GM18868 (cell line): Measurements from ENCODE around the gene ZFP82.

Experiments
- ATAC-seq: cut with Tn5 transposase; IDR thresholded peaks from one replicate; pipeline ENCODE4 v1.9.1; 2021; ENCODE audit warnings: mild to moderate bottlenecking, moderate library complexity; ENCODE audit not compliant: unreplicated experiment

Gene ZFP82

DNA sequence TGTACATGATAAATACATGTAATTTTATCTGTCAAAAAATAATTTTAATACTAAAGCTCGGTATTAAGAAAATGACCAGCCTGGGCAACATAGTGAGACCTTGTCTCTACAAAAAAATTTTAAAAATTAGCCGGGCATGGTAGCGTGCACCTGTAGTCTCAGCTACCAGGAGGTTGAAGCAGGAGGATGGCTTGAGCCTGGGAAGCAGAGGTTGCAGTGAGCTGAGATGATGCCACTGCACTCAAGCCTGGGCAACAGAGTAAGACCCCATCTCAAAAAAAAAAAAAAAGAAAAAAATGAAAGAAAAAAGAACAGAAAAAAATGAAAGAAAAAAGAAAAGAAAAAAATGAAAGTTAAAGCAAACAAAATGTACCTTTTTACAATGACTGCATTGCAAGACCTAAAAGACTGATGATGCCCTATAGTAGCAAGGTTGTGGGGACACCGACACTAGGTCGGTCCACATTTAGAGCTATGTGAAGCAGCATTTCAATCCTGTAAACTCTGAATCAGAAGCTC, 44.7 kb downstream of the ZFP82 start:
- ATAC-seq, result no peak

DNA sequence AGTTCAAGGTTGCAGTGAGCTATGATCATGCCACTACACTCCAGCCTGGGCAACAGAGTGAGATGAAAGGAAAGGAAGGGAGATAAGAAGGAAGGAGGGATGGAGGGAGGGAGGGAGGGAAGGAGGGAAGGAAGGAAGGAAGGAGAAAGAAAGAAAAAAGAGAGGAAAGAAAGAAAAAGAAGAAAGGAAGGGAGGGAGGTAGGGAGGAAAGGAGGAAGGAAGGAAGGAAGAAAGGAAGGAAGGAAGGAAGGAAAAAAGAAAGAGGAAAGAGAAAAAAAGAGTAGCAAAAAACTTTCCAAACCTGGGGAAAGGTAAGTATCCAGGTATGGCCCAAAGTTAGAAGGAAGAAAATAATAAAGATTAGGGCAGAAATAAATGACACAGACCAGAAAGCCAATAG, 46.6 kb downstream of the ZFP82 start:
- no peak for ATAC-seq

DNA sequence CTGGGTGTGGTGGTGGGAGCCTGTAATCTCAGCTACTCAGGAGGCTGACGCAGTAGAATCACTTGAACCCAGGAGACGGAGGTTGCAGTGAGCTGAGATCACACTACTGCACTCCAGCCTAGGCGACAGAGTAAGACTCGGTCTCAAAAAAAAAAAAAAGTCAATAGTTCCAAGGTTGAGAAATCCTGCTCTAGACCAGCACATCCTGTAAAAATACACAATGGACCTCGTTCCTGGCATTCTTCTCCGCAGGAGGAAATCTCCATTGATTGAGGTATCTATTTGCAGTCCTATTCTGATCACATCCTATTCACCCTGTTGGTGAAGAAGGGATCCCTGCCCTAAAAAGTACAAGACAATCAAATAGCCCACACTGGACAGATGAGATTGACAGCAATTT, 54.6 kb downstream of the ZFP82 start:
- no peak for ATAC-seq
